Neural crest cell (in vitro differentiated cells): Measurements from ENCODE around the gene CDKAL1. TPM values are rescaled to one million over a fixed set of nuclear protein-coding genes. Genes with fewer than 3 reads are reported as not detected.

Experiments used
- DNase-seq: peaks from one replicate; pipeline ENCODE4 v3.0.0; 2021; ENCODE audit warnings: low read depth, mixed read lengths, low spot score
- H3K27ac Mint-ChIP-seq: one replicate; pipeline ENCODE4 v1.8.0; 2021; ENCODE audit warnings: mild to moderate bottlenecking, mixed read lengths; ENCODE audit not compliant: unreplicated experiment
- H3K27me3 Mint-ChIP-seq: 2 replicates; pipeline ENCODE4 v1.8.0; 2021; ENCODE audit warnings: low read depth, mild to moderate bottlenecking, mixed read lengths
- H3K36me3 Mint-ChIP-seq: 2 replicates; pipeline ENCODE4 v1.8.0; 2021; ENCODE audit warnings: low read depth, mild to moderate bottlenecking, mixed read lengths
- H3K4me1 Mint-ChIP-seq: 2 replicates; pipeline ENCODE4 v1.8.0; 2021; ENCODE audit warnings: mixed read lengths
- H3K4me3 Mint-ChIP-seq: one replicate; pipeline ENCODE4 v1.8.0; 2021; ENCODE audit warnings: mild to moderate bottlenecking, mixed read lengths
- H3K9me3 Mint-ChIP-seq: 2 replicates; pipeline ENCODE4 v1.8.0; 2021; ENCODE audit warnings: mixed read lengths
- total RNA-seq: library from RNA; stranded (reverse); gene quantifications from 2 replicates; pipeline ENCODE4 v1.2.1, GENCODE V29; 2021
- TF ChIP-seq, protein P1 (sequence below): fragments of 200-600 bp; sonication (generic); conservative IDR thresholded peaks from 2 replicates; pipeline ENCODE4 v1.5.0; 2021; ENCODE audit warnings: antibody characterized with exemption, mild to moderate bottlenecking

Gene CDKAL1
- total RNA-seq, 1 donor from 2014 or later = 25.4 TPM

- H3K4me3 Mint-ChIP-seq = no peak overlapping the region
- no peak for DNase-seq
- no peaks in the 10 kb centered on the region for H3K27me3 Mint-ChIP-seq
- no peak overlapping the region for H3K27ac Mint-ChIP-seq
- TF ChIP-seq, protein P1, sequence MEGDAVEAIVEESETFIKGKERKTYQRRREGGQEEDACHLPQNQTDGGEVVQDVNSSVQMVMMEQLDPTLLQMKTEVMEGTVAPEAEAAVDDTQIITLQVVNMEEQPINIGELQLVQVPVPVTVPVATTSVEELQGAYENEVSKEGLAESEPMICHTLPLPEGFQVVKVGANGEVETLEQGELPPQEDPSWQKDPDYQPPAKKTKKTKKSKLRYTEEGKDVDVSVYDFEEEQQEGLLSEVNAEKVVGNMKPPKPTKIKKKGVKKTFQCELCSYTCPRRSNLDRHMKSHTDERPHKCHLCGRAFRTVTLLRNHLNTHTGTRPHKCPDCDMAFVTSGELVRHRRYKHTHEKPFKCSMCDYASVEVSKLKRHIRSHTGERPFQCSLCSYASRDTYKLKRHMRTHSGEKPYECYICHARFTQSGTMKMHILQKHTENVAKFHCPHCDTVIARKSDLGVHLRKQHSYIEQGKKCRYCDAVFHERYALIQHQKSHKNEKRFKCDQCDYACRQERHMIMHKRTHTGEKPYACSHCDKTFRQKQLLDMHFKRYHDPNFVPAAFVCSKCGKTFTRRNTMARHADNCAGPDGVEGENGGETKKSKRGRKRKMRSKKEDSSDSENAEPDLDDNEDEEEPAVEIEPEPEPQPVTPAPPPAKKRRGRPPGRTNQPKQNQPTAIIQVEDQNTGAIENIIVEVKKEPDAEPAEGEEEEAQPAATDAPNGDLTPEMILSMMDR = no peak
- H3K4me1 Mint-ChIP-seq = peaks cover 17% of the 10 kb centered on the region
- H3K9me3 Mint-ChIP-seq = no peaks in the 10 kb centered on the region
- no peaks in the 10 kb centered on the region for H3K36me3 Mint-ChIP-seq
Observed at GRCh38 chr6:20846602-20847028, 312.4 kb downstream of the CDKAL1 start.

DNA sequence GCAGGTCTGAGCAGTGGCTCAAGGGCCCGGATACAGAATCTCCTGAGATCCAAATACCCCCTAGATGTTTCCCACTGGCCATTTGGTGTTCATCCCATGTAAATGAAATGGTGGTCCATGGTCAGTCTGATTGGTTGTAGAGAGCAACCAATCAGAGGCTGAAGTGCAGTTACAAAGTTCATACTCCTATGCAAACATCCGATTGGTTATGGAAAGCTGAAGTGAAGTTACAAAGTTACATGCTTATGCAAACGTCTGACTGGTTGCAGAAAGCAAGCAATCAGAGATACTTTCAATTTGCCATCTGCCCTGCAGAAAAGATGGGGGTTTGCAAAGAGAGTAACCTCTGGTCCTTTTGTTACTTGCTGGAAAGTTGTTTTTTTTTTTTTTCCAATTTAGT lies 313.6 kb downstream of the CDKAL1 start:
- DNase-seq = no peak
- TF ChIP-seq, protein P1 = no peak
- Mint-ChIP-seq H3K4me1 (peaks cover 17% of the 10 kb centered on the region), H3K9me3 (no peaks in the 10 kb centered on the region), H3K4me3 (no peak overlapping the region), H3K27me3 (no peaks in the 10 kb centered on the region), H3K36me3 (no peaks in the 10 kb centered on the region), H3K27ac (no peak overlapping the region)

DNA sequence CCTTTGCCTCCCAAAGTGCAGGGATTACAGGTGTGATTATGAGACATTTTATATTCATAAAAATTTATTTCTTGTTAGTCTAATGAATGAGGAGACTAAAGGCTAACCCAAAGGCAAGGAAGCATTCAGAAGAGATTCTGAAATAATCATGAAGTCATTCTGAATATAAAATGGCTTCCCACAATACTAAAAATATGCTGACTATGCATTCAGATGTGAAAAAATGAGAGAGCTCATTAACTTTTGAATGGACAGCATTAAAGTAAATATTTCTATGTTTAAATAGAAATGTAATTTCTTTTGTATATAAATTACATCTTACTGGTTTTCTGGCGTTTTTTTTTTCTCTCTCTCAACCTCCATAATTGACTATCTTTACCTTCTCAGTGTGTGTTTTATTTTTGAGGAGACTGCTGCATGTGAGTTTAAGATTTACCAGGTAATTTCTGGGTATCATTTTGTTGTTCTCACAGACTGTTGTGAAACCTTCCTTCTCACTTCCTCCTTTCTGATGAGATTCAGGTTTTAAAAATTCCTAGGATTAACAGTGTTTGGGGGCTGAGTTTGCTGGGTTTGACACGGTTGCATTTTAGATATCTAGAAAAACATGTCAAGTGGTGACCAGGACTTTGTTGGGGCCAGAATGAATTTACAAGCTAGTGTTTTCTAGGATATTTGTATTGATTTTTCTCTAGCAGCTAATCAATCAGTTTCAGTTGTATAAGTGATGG lies 316.6 kb downstream of the CDKAL1 start:
- no peak overlapping the region for H3K4me3 Mint-ChIP-seq
- TF ChIP-seq, protein P1 = no peak
- H3K36me3 Mint-ChIP-seq = no peaks in the 10 kb centered on the region
- peaks cover 19% of the 10 kb centered on the region for H3K4me1 Mint-ChIP-seq
- H3K9me3 Mint-ChIP-seq = no peaks in the 10 kb centered on the region
- no peak for DNase-seq
- no peaks in the 10 kb centered on the region for H3K27me3 Mint-ChIP-seq
- no peak overlapping the region for H3K27ac Mint-ChIP-seq

GRCh38 chr6:20851795-20852194 lies 317.5 kb downstream of the CDKAL1 start:
- Mint-ChIP-seq H3K36me3 (no peaks in the 10 kb centered on the region), H3K9me3 (no peaks in the 10 kb centered on the region), H3K27me3 (no peaks in the 10 kb centered on the region), H3K27ac (no peak overlapping the region), H3K4me1 (peaks cover 18% of the 10 kb centered on the region), H3K4me3 (no peak overlapping the region)
- DNase-seq = no peak
- TF ChIP-seq, protein P1 = no peak

DNA sequence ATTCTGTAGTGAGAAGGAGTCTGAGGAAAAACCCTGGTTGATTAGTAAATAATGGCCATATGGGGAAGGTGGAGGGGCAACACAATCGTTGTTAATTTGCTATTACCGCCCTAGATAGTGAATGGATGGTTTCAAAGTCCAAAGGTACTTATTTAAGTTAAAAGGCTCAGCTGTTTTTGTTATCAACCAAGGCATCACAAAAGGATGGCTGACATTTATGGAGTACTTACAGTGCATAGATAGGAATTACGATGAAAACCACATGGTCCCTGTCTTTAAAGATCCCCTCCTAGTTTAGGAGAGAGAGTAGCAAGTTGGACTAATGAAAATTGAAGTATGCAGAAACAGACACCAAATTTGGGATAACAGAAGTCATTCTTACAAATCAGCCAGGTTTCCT lies 319.6 kb downstream of the CDKAL1 start:
- Mint-ChIP-seq H3K36me3 (no peaks in the 10 kb centered on the region), H3K27ac (no peak overlapping the region), H3K4me3 (no peak overlapping the region)

More for the DNA sequence above, 319.6 kb downstream of the CDKAL1 start:
- H3K9me3 Mint-ChIP-seq = no peaks in the 10 kb centered on the region
- DNase-seq = no peak
- TF ChIP-seq, protein P1 = no peak
- peaks cover 12% of the 10 kb centered on the region for H3K4me1 Mint-ChIP-seq
- no peaks in the 10 kb centered on the region for H3K27me3 Mint-ChIP-seq
